HepG2 (cell line): ENCODE results near the gene LRRIQ4. TPM values are rescaled to one million over a fixed set of nuclear protein-coding genes. Genes with fewer than 3 reads are reported as not detected.

Source experiments
- BHLHE40 ChIP-seq: IDR thresholded peaks from 2 replicates; pipeline ENCODE4 v1.6.1; 2011; ENCODE audit warnings: low read length, improper control_type of control experiment
- CHD4 ChIP-seq: fragments of 200-600 bp; sonication (generic); IDR thresholded peaks from 2 replicates; pipeline ENCODE4 v1.7.0; 2017; ENCODE audit warnings: mild to moderate bottlenecking, low read length, borderline replicate concordance
- DPF2 ChIP-seq: sonication (generic); formaldehyde crosslinking; IDR thresholded peaks from 2 replicates; pipeline ENCODE4 v1.4.0; 2020; ENCODE audit warnings: mild to moderate bottlenecking, low read depth, missing genetic modification reagents, borderline replicate concordance
- HNRNPL ChIP-seq: fragments of 200-400 bp; formaldehyde crosslinking; IDR thresholded peaks from 2 replicates; pipeline ENCODE4 v1.6.1; 2017; ENCODE audit warnings: mild to moderate bottlenecking, low read depth, low read length
- MEIS1 ChIP-seq: sonication (generic); formaldehyde crosslinking; IDR thresholded peaks from 2 replicates; pipeline ENCODE4 v1.9.0; 2021; ENCODE audit warnings: mild to moderate bottlenecking, missing genetic modification reagents, moderate library complexity, borderline replicate concordance
- SMAD1 ChIP-seq: sonication (generic); formaldehyde crosslinking; IDR thresholded peaks from 2 replicates; pipeline ENCODE4 v1.4.0; 2020; ENCODE audit warnings: missing genetic modification reagents, low read depth, mild to moderate bottlenecking, borderline replicate concordance
- ZEB1 ChIP-seq: IDR thresholded peaks from 2 replicates; pipeline ENCODE4 v1.6.1; 2012; ENCODE audit warnings: mild to moderate bottlenecking, low read depth, inconsistent platforms; ENCODE audit not compliant: insufficient replicate concordance
- ZHX2 ChIP-seq, 2 experiments: sonication (generic) in 1 of 2; formaldehyde crosslinking in 1 of 2; IDR thresholded peaks; 2 replicates each; pipeline versions ENCODE4 v1.6.1 to v1.9.0; 2014 to 2022; ENCODE audit warnings: antibody characterized with exemption in 1 of 2, borderline replicate concordance in 1 of 2, inconsistent platforms in 1 of 2, low read depth in 1 of 2, missing genetic modification reagents in 1 of 2
- ZNF761 ChIP-seq: sonication (generic); formaldehyde crosslinking; conservative IDR thresholded peaks from 2 replicates; pipeline ENCODE4 v1.4.0; 2020; ENCODE audit warnings: mild to moderate bottlenecking, missing genetic modification reagents
- polyA plus RNA-seq, 8 experiments: library from polyadenylated mRNA; depleted of rRNA in 3 of 8; stranded (reverse) in 7 of 8; unstranded in 1 of 8; fragments of >200 nt; fragmentation: Illumina TruSeq in 4 of 8; extraction: Trizol in 4 of 8; gene quantifications; 2 replicates each; pipeline versions ENCODE4 v1.2.1 to v1.2.3, GENCODE V29; 2011 to 2016; ENCODE audit warnings: low read depth in 4 of 8, missing spikeins in 1 of 8, mixed read lengths in 1 of 8; ENCODE audit not compliant: insufficient read depth in 1 of 8
- total RNA-seq, 5 experiments: library from RNA; depleted of rRNA; stranded (reverse); fragments of >200 nt; fragmentation: Illumina TruSeq; extraction: Trizol; gene quantifications; 2 replicates each; pipeline ENCODE4 v1.2.3, GENCODE V29; 2016; ENCODE audit warnings: low read depth in 1 of 5
- TF ChIP-seq, protein P1 (sequence below): fragments of 450-650 bp; IDR thresholded peaks from 2 replicates; pipeline ENCODE4 v1.6.1; 2016

The LRRIQ4 gene
- total and polyA plus RNA-seq, 2 of the 13 experiments (the other 11 are each of a cell fraction or from before 2014, with no cell fraction given): not detected

DNA sequence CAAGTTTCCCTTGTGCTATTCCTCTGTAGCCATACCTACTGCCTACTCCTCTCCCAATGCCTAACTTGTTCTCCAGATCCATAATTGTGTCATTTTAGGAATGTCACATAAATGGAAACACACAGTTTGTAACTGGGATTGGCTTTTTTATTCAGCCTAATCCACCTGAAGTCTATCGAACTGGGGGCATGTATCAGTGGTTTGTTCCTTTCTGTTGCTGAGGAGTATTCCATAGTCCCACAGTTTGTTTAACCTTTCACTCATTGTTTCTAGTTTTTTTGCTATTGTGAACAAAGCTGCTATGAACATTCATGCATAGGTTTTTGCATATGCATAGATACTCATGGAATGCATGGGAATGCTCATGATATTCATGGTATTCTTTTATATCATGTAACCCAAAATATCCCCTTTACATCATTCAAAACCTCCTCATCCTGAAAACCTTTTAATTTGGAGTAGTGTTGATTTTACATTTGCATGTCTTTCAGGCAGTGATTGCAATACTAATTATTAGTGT lies 25.9 kb downstream of the LRRIQ4 start (continued):
- TF ChIP-seq ZHX2 (IDR thresholded peaks at IDR 0.05; ENCODE audit: low read depth) (no peak), ZHX2 (CRISPR knock-in tag; IDR thresholded peaks at IDR 0.05; ENCODE audit: borderline replicate concordance) (no peak), ZEB1 (no peak), HNRNPL (no peak), MEIS1 (no peak), BHLHE40 (no peak), DPF2 (CRISPR knock-in tag) (no peak), SMAD1 (CRISPR knock-in tag) (no peak), ZNF761 (CRISPR knock-in tag) (no peak), CHD4 (no peak)
- TF ChIP-seq, protein P1, sequence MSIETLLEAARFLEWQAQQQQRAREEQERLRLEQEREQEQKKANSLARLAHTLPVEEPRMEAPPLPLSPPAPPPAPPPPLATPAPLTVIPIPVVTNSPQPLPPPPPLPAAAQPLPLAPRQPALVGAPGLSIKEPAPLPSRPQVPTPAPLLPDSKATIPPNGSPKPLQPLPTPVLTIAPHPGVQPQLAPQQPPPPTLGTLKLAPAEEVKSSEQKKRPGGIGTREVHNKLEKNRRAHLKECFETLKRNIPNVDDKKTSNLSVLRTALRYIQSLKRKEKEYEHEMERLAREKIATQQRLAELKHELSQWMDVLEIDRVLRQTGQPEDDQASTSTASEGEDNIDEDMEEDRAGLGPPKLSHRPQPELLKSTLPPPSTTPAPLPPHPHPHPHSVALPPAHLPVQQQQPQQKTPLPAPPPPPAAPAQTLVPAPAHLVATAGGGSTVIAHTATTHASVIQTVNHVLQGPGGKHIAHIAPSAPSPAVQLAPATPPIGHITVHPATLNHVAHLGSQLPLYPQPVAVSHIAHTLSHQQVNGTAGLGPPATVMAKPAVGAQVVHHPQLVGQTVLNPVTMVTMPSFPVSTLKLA: no peak
